Astrocyte of the hippocampus (primary cell): ENCODE results near the gene HIKESHI.
"Not testable (repeated sequence)": the region's sequence is repeated elsewhere in the genome, so short reads cannot be mapped to it uniquely, and the experiment has no call there.

ENCODE experiments used
- DNase-seq: peaks from one replicate; pipeline ENCODE4 v3.0.0; 2011; ENCODE audit warnings: low read depth, low spot score

Gene HIKESHI, protein sequence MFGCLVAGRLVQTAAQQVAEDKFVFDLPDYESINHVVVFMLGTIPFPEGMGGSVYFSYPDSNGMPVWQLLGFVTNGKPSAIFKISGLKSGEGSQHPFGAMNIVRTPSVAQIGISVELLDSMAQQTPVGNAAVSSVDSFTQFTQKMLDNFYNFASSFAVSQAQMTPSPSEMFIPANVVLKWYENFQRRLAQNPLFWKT

GRCh38 chr11:86302092-86302793 lies at the start of gene HIKESHI:
Gene HIKESHI (plus strand): TSS chr11:86302240. CDS start chr11:86302449, 209 bp downstream.
- DNase-seq: peak; percentile 99

DNA sequence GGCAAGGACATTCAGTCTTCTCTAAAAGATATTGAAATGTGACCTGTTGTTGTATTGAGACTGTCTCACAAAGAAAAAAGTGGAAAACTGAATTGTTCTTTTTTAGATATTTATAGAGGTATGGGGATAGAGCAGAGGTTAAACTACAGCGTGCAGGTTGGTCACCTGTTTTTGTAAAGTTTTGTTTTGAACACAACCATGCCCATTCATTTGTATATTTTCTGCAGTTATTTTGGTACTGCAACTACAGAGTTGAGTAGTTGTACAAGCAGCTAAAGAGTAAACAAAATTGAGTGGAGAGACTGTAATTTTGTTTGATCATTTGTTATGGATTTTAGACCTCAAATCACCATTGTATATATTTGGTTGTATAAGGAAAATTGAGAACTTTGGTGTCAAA lies 46.1 kb upstream of the HIKESHI start:
- no peak for DNase-seq

DNA sequence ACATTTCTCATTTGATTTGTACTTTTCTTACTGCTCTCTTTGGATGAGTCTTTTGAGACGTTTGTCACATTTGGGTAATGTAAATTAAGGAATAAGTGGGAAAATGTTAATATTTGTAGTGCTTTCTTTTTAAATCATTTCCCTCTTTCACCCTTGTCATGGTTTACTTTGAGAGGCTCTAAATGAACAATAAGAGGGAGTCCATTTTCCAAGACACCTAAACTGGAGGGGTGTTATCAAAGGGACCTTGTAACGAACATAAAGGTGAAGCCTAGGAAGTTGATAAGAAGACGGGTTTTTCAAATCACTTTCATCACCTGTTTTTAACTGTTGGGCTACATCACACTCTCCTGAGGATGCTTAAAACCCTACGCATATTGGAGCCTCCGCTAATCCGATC lies 45.4 kb upstream of the HIKESHI start:
- DNase-seq: no peak

DNA sequence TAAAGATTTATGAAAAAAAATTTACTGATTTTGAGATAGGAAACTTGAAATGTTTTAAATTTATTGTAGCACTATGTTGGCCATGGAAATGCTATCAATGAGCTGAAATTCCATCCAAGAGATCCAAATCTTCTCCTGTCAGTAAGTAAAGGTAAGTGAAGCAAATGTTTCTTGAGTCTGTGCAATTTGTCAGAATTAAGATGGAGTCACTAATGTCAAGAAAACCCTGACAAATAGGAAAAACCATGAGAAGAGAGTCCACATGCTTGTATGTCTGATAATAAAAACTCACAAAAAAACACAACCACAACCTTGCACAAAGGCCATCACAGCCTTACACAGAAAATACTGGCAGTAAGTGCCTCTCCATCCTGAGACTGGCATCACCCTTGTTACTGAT lies 44.6 kb upstream of the HIKESHI start:
- no peak for DNase-seq

DNA sequence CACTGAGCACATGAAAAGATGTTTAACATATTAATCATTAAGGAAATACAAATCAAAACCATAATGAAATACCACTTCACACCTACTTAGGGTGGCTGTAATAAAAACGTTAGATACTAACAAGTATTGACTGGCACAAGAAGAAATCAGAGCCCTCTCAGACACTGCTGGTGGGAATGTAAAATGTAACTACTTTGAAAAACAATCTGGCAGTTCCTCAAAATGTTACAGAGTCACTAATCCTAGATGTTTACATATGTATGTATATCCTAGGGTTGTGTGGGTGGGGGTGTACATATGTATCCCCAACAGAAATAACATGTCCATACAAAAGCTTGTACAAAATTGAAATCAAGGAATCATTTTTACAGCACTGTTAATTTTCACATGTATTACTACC lies 42.3 kb upstream of the HIKESHI start:
- no peak for DNase-seq

- DNase-seq: no peak
Observed at GRCh38 chr11:86261328-86261727, 40.7 kb upstream of the HIKESHI start.

GRCh38 chr11:86262387-86262786 lies 39.7 kb upstream of the HIKESHI start:
- DNase-seq: no peak

GRCh38 chr11:86264649-86265048 lies 37.4 kb upstream of the HIKESHI start:
- no peak for DNase-seq

GRCh38 chr11:86265194-86265593 lies 36.8 kb upstream of the HIKESHI start:
- no peak for DNase-seq

GRCh38 chr11:86269645-86270044 lies 32.4 kb upstream of the HIKESHI start:
- no peak for DNase-seq

DNA sequence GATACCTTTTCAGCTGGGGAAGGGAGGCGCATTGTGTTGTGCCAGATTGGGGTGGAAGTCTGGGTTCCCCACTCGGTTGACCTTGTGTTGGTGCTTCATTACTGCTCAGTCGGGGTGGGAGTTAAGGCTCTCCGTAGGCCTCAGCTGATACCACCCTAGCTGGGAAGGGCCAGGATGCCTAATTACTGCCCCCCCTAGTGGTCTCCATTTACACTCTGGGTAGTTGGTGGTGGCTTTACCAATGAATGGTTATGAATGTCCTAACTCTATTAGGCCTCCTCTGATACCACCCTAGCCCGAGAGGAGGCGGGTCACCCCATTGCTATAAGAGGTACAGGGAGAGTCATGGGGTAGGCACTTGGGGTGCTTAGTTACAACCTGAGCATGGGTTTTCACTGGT lies 27.5 kb upstream of the HIKESHI start:
- DNase-seq: no peak

DNA sequence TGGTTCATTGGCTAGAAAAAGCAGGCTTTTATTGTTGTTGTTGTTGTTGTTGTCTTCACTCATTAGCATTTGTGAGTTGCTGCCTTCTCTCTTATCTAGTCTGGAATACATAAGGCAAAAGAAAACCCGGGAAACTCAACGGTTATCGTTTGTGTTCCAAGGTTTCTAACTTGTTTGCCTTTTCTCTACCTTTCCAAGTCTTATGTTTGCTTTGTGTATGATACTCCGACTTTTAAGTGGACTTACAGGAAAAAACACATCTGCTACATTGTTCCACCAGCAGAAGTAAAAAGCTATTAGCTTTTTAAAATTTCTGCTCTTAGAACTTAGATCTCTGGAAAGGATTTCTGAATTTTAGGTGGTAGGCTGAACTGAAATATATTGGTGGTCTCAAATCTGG lies 27.0 kb upstream of the HIKESHI start:
- DNase-seq: no peak

GRCh38 chr11:86275493-86276370 lies 26.3 kb upstream of the HIKESHI start:
- no peak for DNase-seq

GRCh38 chr11:86277741-86278140 lies 24.3 kb upstream of the HIKESHI start:
- DNase-seq: no peak

GRCh38 chr11:86278226-86278625 lies 23.8 kb upstream of the HIKESHI start:
- no peak for DNase-seq

GRCh38 chr11:86279747-86280146 lies 22.3 kb upstream of the HIKESHI start:
- no peak for DNase-seq

DNA sequence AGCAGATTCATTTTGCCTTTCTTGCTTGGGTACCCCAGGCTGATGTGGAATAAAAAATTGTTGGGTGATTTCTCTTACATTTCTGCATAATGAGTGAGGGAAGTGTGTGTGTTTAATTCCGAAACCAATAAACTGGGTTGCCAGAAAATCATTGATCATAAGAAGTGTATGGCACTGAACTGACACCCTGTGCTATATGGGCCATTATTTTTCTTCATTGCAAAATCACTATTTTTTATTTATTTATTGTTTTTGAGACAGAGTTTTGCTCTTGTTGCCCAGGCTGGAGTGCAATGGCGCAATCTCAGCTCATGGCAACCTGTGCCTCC lies 14.6 kb upstream of the HIKESHI start:
- DNase-seq: no peak

- DNase-seq: peak; percentile 20
Observed at GRCh38 chr11:86288776-86289507, 13.1 kb upstream of the HIKESHI start.

GRCh38 chr11:86289508-86290280 lies 12.3 kb upstream of the HIKESHI start:
- not testable (repeated sequence) for DNase-seq

- peak; percentile 78 for DNase-seq
Observed at GRCh38 chr11:86291466-86292262, 10.4 kb upstream of the HIKESHI start.
